ENCODE results near the gene ITGB4.

- TF ChIP-seq CTCF (IDR thresholded peaks at IDR 0.05; ENCODE audit: insufficient read depth, low read depth, low read length) (no peak), EZH2 (IDR thresholded peaks at IDR 0.05; ENCODE audit: insufficient read depth, low read length) (no peak)
Measured at GRCh38 chr17:75784473-75785015, 63.3 kb downstream of the ITGB4 start, which contains the start of gene UNK.
